AG08396 (cell line): ENCODE results near the gene PDE6A.

Experiments
- DNase-seq: peaks from one replicate; pipeline ENCODE4 v3.0.0; 2012; ENCODE audit warnings: low spot score, mixed read lengths

The PDE6A gene

GRCh38 chr5:149836451-149837139, 108.0 kb downstream of the PDE6A start:
- no peak for DNase-seq

- DNase-seq: peak; percentile 77
Measured at GRCh38 chr5:149834246-149834855, 110.2 kb downstream of the PDE6A start.

GRCh38 chr5:149833116-149833827, 111.3 kb downstream of the PDE6A start:
- DNase-seq: no peak

GRCh38 chr5:149832636-149833035, 112.0 kb downstream of the PDE6A start:
- no peak for DNase-seq

- DNase-seq: no peak
Measured at GRCh38 chr5:149831492-149831891, 113.1 kb downstream of the PDE6A start.

- no peak for DNase-seq
Measured at GRCh38 chr5:149830579-149830978, 114.0 kb downstream of the PDE6A start.

- no peak for DNase-seq
Measured at GRCh38 chr5:149829954-149830353, 114.6 kb downstream of the PDE6A start.

- peak; percentile 89 for DNase-seq
Measured at GRCh38 chr5:149828161-149829011, 116.2 kb downstream of the PDE6A start.

- no peak for DNase-seq
Measured at GRCh38 chr5:149827546-149827945, 117.0 kb downstream of the PDE6A start.

- DNase-seq: no peak
Measured at GRCh38 chr5:149827086-149827485, 117.5 kb downstream of the PDE6A start.

- no peak for DNase-seq
Measured at GRCh38 chr5:149826574-149826973, 118.0 kb downstream of the PDE6A start.

GRCh38 chr5:149824846-149825245, 119.7 kb downstream of the PDE6A start:
- DNase-seq: no peak

GRCh38 chr5:149824120-149824519, 120.5 kb downstream of the PDE6A start:
- DNase-seq: no peak

GRCh38 chr5:149823375-149823774, 121.2 kb downstream of the PDE6A start:
- no peak for DNase-seq

- DNase-seq: no peak
Measured at GRCh38 chr5:149822301-149822700, 122.3 kb downstream of the PDE6A start.

- DNase-seq: no peak
Measured at GRCh38 chr5:149820536-149821510, 123.8 kb downstream of the PDE6A start.

GRCh38 chr5:149820012-149820411, 124.6 kb downstream of the PDE6A start:
- DNase-seq: no peak

GRCh38 chr5:149818116-149818515, 126.5 kb downstream of the PDE6A start:
- DNase-seq: no peak

GRCh38 chr5:149817539-149818060, 127.0 kb downstream of the PDE6A start:
- no peak for DNase-seq

GRCh38 chr5:149816661-149817060, 127.9 kb downstream of the PDE6A start:
- DNase-seq: no peak

- DNase-seq: no peak
Measured at GRCh38 chr5:149811453-149811852, 133.1 kb downstream of the PDE6A start.
